SU-DHL-6 (cell line): Measurements from ENCODE around the gene ARHGEF17.

ENCODE experiments used
- H2AFZ ChIP-seq: fragments of 200-600 bp; sonication (generic); 2 replicates; pipeline ENCODE4 v1.6.1; 2014; ENCODE audit warnings: low read depth, mild to moderate bottlenecking, moderate library complexity, mixed read lengths, antibody characterized with exemption, low read length; ENCODE audit not compliant: severe bottlenecking
- H3F3A ChIP-seq: fragments of 200-600 bp; shearing (Covaris generic); 2 replicates; pipeline ENCODE4 v1.6.0; 2016; ENCODE audit warnings: antibody characterized with exemption, mild to moderate bottlenecking; ENCODE audit not compliant: insufficient read depth
- H3K27ac ChIP-seq: fragments of 200-600 bp; sonication (generic); 2 replicates; pipeline ENCODE4 v1.5.1; 2016; ENCODE audit warnings: low read depth, mild to moderate bottlenecking, low read length, moderate library complexity, mixed read lengths
- H3K27me3 ChIP-seq: fragments of 200-600 bp; sonication (generic), shearing (Covaris generic); 2 replicates; pipeline ENCODE4 v1.6.0; 2014; ENCODE audit warnings: mild to moderate bottlenecking, low read length
- H3K36me3 ChIP-seq: fragments of 200-600 bp; sonication (generic); 2 replicates; pipeline ENCODE4 v1.6.1; 2014; ENCODE audit warnings: mild to moderate bottlenecking, low read length, mixed read lengths
- H3K4me2 ChIP-seq: fragments of 300-600, 200-600 bp; shearing (Covaris generic), sonication (generic); 2 replicates; pipeline ENCODE4 v1.6.0; 2014; ENCODE audit warnings: low read length, low read depth, mild to moderate bottlenecking; ENCODE audit not compliant: poor library complexity, severe bottlenecking
- H3K4me3 ChIP-seq: fragments of 200-600 bp; sonication (generic); 2 replicates; pipeline ENCODE4 v1.5.1; 2014; ENCODE audit warnings: antibody characterized with exemption, low read length, mild to moderate bottlenecking, mixed read lengths; ENCODE audit not compliant: insufficient read depth, poor library complexity, severe bottlenecking
- H3K79me2 ChIP-seq: fragments of 200-600 bp; sonication (generic); 2 replicates; pipeline ENCODE4 v1.6.1; 2014; ENCODE audit warnings: mild to moderate bottlenecking, low read length, moderate library complexity; ENCODE audit not compliant: insufficient read depth
- H3K9ac ChIP-seq: fragments of 200-600 bp; sonication (generic); 2 replicates; pipeline ENCODE4 v1.7.0; 2014; ENCODE audit warnings: mild to moderate bottlenecking, low read length
- H3K9me2 ChIP-seq: fragments of 200-600 bp; sonication (generic); replicated peaks from 2 replicates; pipeline ENCODE4 v1.6.1; 2014; ENCODE audit warnings: low read length; ENCODE audit not compliant: insufficient read depth
- H3K9me3 ChIP-seq: fragments of 200-600 bp; sonication (generic); 2 replicates; pipeline ENCODE4 v1.6.1; 2014; ENCODE audit warnings: low read length, mixed read lengths; ENCODE audit not compliant: insufficient read depth
- H4K20me1 ChIP-seq: fragments of 200-600 bp; sonication (generic); 2 replicates; pipeline ENCODE4 v1.6.1; 2014; ENCODE audit warnings: low read depth, mild to moderate bottlenecking, antibody characterized with exemption, low read length, moderate library complexity, mixed read lengths
- EZH2phosphoT487 ChIP-seq: fragments of 200-600 bp; sonication (generic), shearing (Covaris generic); conservative IDR thresholded peaks from 2 replicates; pipeline ENCODE4 v1.6.1; 2018; ENCODE audit warnings: mild to moderate bottlenecking, antibody characterized with exemption, low read length, moderate library complexity, mixed read lengths
- TF ChIP-seq, protein P1 (sequence below): fragments of 200-600 bp; sonication (generic); IDR thresholded peaks from one replicate; pipeline ENCODE4 v1.5.1; 2017; ENCODE audit warnings: antibody characterized with exemption, mild to moderate bottlenecking, low read length, moderate library complexity; ENCODE audit not compliant: insufficient read depth, poor library complexity, severe bottlenecking

Gene ARHGEF17

DNA sequence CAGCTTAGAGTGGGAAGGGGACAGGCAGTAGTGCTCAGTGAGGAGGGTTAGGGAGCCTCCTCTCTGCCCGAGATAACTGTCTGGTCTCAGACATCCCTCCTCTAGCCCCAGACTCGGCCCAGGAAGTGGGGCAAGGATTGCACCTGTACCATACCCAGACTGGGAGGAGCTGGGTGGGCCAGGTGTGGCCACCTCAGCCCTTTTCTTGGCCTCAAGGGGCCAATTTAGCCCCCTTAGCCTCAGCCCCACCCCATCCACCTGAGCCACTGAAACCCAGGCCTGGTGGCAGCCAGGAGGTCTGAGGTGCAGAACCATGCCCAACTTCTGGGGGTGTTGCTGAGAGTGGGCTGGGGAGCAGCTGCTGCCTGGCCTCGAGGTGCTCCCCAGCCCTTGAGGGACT is 74.7 kb downstream of the ARHGEF17 start:
- H3K27me3 ChIP-seq: no peaks in the 10 kb centered on the region
- H2AFZ ChIP-seq: no peak overlapping the region
- peak overlapping the region; percentile 27; the same call in 1 of the 2 replicates for H3K9ac ChIP-seq
- peak overlapping the region; percentile 42 for H3K4me2 ChIP-seq
- H3K79me2 ChIP-seq: peaks cover 90% of the 10 kb centered on the region
- no peak for TF ChIP-seq EZH2phosphoT487
- TF ChIP-seq, protein P1, sequence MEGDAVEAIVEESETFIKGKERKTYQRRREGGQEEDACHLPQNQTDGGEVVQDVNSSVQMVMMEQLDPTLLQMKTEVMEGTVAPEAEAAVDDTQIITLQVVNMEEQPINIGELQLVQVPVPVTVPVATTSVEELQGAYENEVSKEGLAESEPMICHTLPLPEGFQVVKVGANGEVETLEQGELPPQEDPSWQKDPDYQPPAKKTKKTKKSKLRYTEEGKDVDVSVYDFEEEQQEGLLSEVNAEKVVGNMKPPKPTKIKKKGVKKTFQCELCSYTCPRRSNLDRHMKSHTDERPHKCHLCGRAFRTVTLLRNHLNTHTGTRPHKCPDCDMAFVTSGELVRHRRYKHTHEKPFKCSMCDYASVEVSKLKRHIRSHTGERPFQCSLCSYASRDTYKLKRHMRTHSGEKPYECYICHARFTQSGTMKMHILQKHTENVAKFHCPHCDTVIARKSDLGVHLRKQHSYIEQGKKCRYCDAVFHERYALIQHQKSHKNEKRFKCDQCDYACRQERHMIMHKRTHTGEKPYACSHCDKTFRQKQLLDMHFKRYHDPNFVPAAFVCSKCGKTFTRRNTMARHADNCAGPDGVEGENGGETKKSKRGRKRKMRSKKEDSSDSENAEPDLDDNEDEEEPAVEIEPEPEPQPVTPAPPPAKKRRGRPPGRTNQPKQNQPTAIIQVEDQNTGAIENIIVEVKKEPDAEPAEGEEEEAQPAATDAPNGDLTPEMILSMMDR: no peak
- H3K36me3 ChIP-seq: no peaks in the 10 kb centered on the region
- H3K27ac ChIP-seq: peak overlapping the region; percentile 74
- H3K9me2 ChIP-seq: no peaks in the 10 kb centered on the region
- H4K20me1 ChIP-seq: no peaks in the 10 kb centered on the region; the same call in 1 of the 2 replicates
- H3K4me3 ChIP-seq: no peak overlapping the region
- no peaks in the 10 kb centered on the region for H3K9me3 ChIP-seq
- peaks cover 15% of the 10 kb centered on the region for H3F3A ChIP-seq

DNA sequence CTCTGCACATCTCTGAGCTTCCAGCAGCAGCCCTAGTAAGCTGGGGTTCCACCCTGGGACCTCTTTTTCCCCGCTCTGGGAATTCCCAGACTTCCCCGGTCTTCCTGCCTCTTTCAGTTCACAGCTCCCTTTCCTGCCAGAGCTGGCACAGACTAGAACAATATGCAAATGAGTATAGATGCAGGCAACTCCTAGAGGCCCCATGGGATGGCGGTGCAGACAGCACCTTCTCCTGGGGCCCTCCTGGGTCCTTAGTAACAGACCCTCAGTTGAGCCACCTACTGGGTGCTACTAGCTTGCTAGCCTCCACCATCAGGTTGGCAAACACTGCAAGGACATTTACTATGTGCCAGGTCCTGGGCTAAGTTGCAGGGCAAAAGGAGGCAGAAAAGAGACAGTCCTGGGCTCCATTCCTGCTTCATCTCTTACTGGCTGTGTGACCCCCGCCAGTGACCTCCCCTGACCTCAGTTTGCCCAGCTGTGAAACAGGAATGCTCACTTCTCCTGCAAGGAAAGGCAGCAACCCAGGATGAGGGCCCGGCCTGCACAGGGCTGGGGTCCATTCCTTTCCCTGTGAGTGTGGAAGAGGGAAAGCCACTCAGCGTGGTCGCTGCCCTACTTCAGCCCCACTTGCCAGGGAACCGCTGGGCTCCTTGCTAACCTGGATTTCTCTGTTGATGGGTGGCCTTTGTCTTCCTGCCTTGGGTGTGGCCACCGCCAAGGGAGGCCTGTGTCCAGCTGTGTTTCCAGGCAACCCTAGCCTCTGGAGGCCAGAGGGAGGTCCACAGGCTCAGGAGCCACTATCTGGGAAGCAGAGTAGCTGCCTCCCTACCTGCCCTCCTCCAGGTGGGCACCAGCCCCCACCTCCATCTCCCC is 75.4 kb downstream of the ARHGEF17 start:
- Histone ChIP-seq H2AFZ (no peak overlapping the region), H3K36me3 (no peaks in the 10 kb centered on the region), H3K27ac (peak overlapping the region; percentile 74), H3K4me3 (no peak overlapping the region), H3K27me3 (no peaks in the 10 kb centered on the region), H3K4me2 (peak overlapping the region; percentile 42), H4K20me1 (no peaks in the 10 kb centered on the region; the same call in 1 of the 2 replicates), H3K9me3 (no peaks in the 10 kb centered on the region), H3F3A (peaks cover 15% of the 10 kb centered on the region), H3K9me2 (no peaks in the 10 kb centered on the region), H3K9ac (peak overlapping the region; percentile 27; the same call in 1 of the 2 replicates), H3K79me2 (peaks cover 90% of the 10 kb centered on the region)
- TF ChIP-seq EZH2phosphoT487: no peak
- TF ChIP-seq, protein P1: no peak

DNA sequence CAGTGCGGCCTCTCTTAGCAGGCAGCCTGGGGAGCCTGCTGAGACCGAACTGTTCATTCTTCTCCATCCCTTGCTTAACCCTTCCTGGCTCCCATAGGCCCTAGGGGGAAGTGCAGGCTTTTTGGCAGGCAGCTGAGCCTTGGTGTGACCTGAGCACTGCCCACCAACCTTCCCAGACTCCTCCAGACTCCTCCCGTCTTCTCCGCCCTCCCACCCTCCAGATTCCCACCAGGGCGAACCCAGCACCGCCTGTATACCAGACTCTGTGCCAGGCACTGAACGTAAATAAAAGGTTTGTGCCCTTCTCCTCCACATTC is 76.0 kb downstream of the ARHGEF17 start:
- H3K9ac ChIP-seq: peak overlapping the region; percentile 27; the same call in 1 of the 2 replicates
- H3F3A ChIP-seq: peaks cover 15% of the 10 kb centered on the region
- H3K9me2 ChIP-seq: no peaks in the 10 kb centered on the region
- H3K27ac ChIP-seq: peak overlapping the region; percentile 74
- no peak overlapping the region for H3K4me3 ChIP-seq
- TF ChIP-seq, protein P1: no peak
- TF ChIP-seq EZH2phosphoT487: no peak
- H4K20me1 ChIP-seq: no peaks in the 10 kb centered on the region; the same call in 1 of the 2 replicates
- no peak overlapping the region for H2AFZ ChIP-seq
- no peaks in the 10 kb centered on the region for H3K36me3 ChIP-seq
- H3K79me2 ChIP-seq: peaks cover 85% of the 10 kb centered on the region
- H3K27me3 ChIP-seq: no peaks in the 10 kb centered on the region
- H3K9me3 ChIP-seq: no peaks in the 10 kb centered on the region
- H3K4me2 ChIP-seq: peak overlapping the region; percentile 37
